Thyroid gland (tissue), 4 donors: Measurements from ENCODE around the gene FNDC3B.

Source experiments
- POLR2A ChIP-seq, 2 donors: fragments of 450-650 bp; IDR thresholded peaks; one replicate each; pipeline ENCODE4 v1.6.1; 2017; ENCODE audit warnings: antibody characterized with exemption in 2 of 2, mild to moderate bottlenecking in 2 of 2, moderate library complexity in 1 of 2
- TF ChIP-seq, protein P1 (sequence below), 6 experiments: fragments of 200-600 bp in 3 of 6; fragments of 450-650 bp in 3 of 6; sonication (generic) in 3 of 6; IDR thresholded peaks; one replicate each; pipeline ENCODE4 v1.5.1; 2016 to 2019; ENCODE audit warnings: antibody characterized with exemption in 6 of 6, mild to moderate bottlenecking in 2 of 6, inconsistent platforms in 1 of 6, moderate library complexity in 1 of 6

GRCh38 chr3:172202797-172203196 is 163.4 kb downstream of the FNDC3B start:
- TF ChIP-seq, protein P1, sequence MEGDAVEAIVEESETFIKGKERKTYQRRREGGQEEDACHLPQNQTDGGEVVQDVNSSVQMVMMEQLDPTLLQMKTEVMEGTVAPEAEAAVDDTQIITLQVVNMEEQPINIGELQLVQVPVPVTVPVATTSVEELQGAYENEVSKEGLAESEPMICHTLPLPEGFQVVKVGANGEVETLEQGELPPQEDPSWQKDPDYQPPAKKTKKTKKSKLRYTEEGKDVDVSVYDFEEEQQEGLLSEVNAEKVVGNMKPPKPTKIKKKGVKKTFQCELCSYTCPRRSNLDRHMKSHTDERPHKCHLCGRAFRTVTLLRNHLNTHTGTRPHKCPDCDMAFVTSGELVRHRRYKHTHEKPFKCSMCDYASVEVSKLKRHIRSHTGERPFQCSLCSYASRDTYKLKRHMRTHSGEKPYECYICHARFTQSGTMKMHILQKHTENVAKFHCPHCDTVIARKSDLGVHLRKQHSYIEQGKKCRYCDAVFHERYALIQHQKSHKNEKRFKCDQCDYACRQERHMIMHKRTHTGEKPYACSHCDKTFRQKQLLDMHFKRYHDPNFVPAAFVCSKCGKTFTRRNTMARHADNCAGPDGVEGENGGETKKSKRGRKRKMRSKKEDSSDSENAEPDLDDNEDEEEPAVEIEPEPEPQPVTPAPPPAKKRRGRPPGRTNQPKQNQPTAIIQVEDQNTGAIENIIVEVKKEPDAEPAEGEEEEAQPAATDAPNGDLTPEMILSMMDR (IDR thresholded peaks at IDR 0.05), result no peak
- TF ChIP-seq POLR2A (IDR thresholded peaks at IDR 0.05), result no peak
